H1 (cell line): ENCODE data around the gene TREM1. TPM values are rescaled to one million over a fixed set of nuclear protein-coding genes. Genes with fewer than 3 reads are reported as not detected.

Experiments
- CTCF ChIA-PET: fragments of 300-600 bp; sonication (Branson Sonifier 250); formaldehyde crosslinking; loops from one replicate; lab custom pipeline; 2021; ENCODE audit not compliant: partially characterized antibody; lab: Charles Lee
- POLR2A ChIA-PET: fragments of 300-600 bp; sonication (Branson Sonifier 250); formaldehyde crosslinking; loops from one replicate; lab custom pipeline; 2021; ENCODE audit warnings: inconsistent platforms; ENCODE audit not compliant: partially characterized antibody; lab: Charles Lee
- DNase-seq, 2 experiments: peaks; one replicate each; pipeline versions ENCODE4 v3.0.0 to v3.0.0-alpha.2; 2010 to 2022; ENCODE audit warnings: low spot score in 2 of 2, low read depth in 1 of 2, mixed read lengths in 1 of 2
- FAIRE-seq: peaks from 2 replicates; lab custom pipeline; 2011; peaks lifted over from hg19 to GRCh38; lab: Jason Lieb, UNC
- H2AFZ ChIP-seq: 2 replicates; pipeline ENCODE4 v1.8.1; 2012; ENCODE audit warnings: low read length, inconsistent platforms
- H2AK5ac ChIP-seq: 2 replicates; pipeline ENCODE4 v1.6.1; 2013; ENCODE audit warnings: low read depth, low read length
- H2BK120ac ChIP-seq: replicated peaks from 2 replicates; pipeline ENCODE3; 2013; ENCODE audit warnings: low read depth, low read length, inconsistent platforms
- H2BK12ac ChIP-seq: 2 replicates; pipeline ENCODE4 v1.6.1; 2013; ENCODE audit warnings: low read depth, low read length
- H2BK15ac ChIP-seq: 2 replicates; pipeline ENCODE4 v1.6.1; 2013; ENCODE audit warnings: low read length
- H2BK20ac ChIP-seq: 2 replicates; pipeline ENCODE4 v1.6.1; 2013; ENCODE audit warnings: low read length
- H2BK5ac ChIP-seq: 2 replicates; pipeline ENCODE4 v1.6.1; 2013; ENCODE audit warnings: low read depth, low read length
- H3K14ac ChIP-seq: 2 replicates; pipeline ENCODE4 v1.6.1; 2013; ENCODE audit warnings: inconsistent platforms; ENCODE audit not compliant: insufficient read length
- H3K18ac ChIP-seq: 2 replicates; pipeline ENCODE4 v1.6.1; 2013; ENCODE audit warnings: low read length; ENCODE audit errors: extremely low read depth
- H3K23ac ChIP-seq: 2 replicates; pipeline ENCODE4 v1.6.1; 2013; ENCODE audit warnings: inconsistent platforms; ENCODE audit not compliant: insufficient read length
- H3K23me2 ChIP-seq: 2 replicates; pipeline ENCODE4 v1.6.1; 2013; ENCODE audit warnings: low read depth, low read length
- H3K27ac ChIP-seq: 2 replicates; pipeline ENCODE4 v1.6.1; 2011; ENCODE audit warnings: low read depth, low read length, inconsistent platforms
- H3K27me3 ChIP-seq, 4 experiments: replicated peaks in 1 of 4; 1 replicate in 1 of 4; 2 replicates in 3 of 4; pipeline versions ENCODE4 v1.6.1 to v1.8.1; 2011 to 2013; ENCODE audit warnings: low read length in 3 of 4, mild to moderate bottlenecking in 3 of 4, inconsistent platforms in 2 of 4, mixed read lengths in 2 of 4, moderate library complexity in 1 of 4; ENCODE audit not compliant: control insufficient read depth in 3 of 4, insufficient read depth in 3 of 4; ENCODE audit errors: extremely low read depth in 1 of 4
- H3K36me3 ChIP-seq, 4 experiments: 2 replicates each; pipeline versions ENCODE4 v1.6.1 to v1.8.1; 2011 to 2013; ENCODE audit warnings: mild to moderate bottlenecking in 4 of 4, low read length in 3 of 4, moderate library complexity in 2 of 4, control low read depth in 1 of 4, inconsistent platforms in 1 of 4; ENCODE audit not compliant: insufficient read depth in 4 of 4, control insufficient read depth in 2 of 4
- H3K4ac ChIP-seq: replicated peaks from 2 replicates; pipeline ENCODE3; 2013; ENCODE audit warnings: low read length, low read depth, mixed read lengths, inconsistent platforms; ENCODE audit not compliant: insufficient read length
- H3K4me1 ChIP-seq, 4 experiments: replicated peaks in 1 of 4; 1 replicate in 1 of 4; 2 replicates in 3 of 4; pipeline versions ENCODE4 v1.6.1 to v1.8.1; 2011 to 2013; ENCODE audit warnings: low read length in 3 of 4, inconsistent platforms in 2 of 4, mixed read lengths in 1 of 4; ENCODE audit not compliant: insufficient read depth in 4 of 4, control insufficient read depth in 3 of 4
- H3K4me2 ChIP-seq, 2 experiments: 2 replicates each; pipeline versions ENCODE4 v1.6.1 to v1.8.1; 2011 to 2013; ENCODE audit warnings: low read depth in 2 of 2, low read length in 2 of 2, control low read depth in 1 of 2, inconsistent platforms in 1 of 2, mild to moderate bottlenecking in 1 of 2; ENCODE audit not compliant: insufficient read depth in 1 of 2
- H3K4me3 ChIP-seq, 4 experiments: fragments of 200-600, 300-600 bp in 1 of 4; sonication (generic), shearing (Covaris generic), sonication (Bioruptor Twin) in 1 of 4; 2 replicates each; pipeline versions ENCODE4 v1.5.1 to v1.8.1; 2011 to 2016; ENCODE audit warnings: low read length in 4 of 4, low read depth in 3 of 4, control low read depth in 2 of 4, inconsistent platforms in 2 of 4, mild to moderate bottlenecking in 2 of 4, mixed read lengths in 1 of 4, moderate library complexity in 1 of 4; ENCODE audit not compliant: insufficient read depth in 2 of 4; ENCODE audit errors: extremely low read depth in 1 of 4
- H3K56ac ChIP-seq: replicated peaks from 2 replicates; pipeline ENCODE3; 2013; ENCODE audit warnings: low read depth, mild to moderate bottlenecking, mixed read lengths, low read length, inconsistent platforms; ENCODE audit not compliant: insufficient read length
- H3K79me1 ChIP-seq: 2 replicates; pipeline ENCODE4 v1.6.1; 2013; ENCODE audit warnings: low read depth, low read length, control low read depth
- H3K79me2 ChIP-seq, 2 experiments: 2 replicates each; pipeline versions ENCODE4 v1.6.1 to v1.8.1; 2012 to 2013; ENCODE audit warnings: low read length in 2 of 2, mild to moderate bottlenecking in 2 of 2, inconsistent platforms in 1 of 2; ENCODE audit not compliant: insufficient read depth in 2 of 2, control insufficient read depth in 1 of 2
- H3K9ac ChIP-seq, 4 experiments: replicated peaks in 1 of 4; 1 replicate in 1 of 4; 2 replicates in 3 of 4; pipeline versions ENCODE4 v1.6.1 to v1.8.1; 2011 to 2013; ENCODE audit warnings: low read depth in 3 of 4, low read length in 3 of 4, control low read depth in 2 of 4, mild to moderate bottlenecking in 2 of 4, moderate library complexity in 2 of 4, inconsistent platforms in 1 of 4; ENCODE audit errors: extremely low read depth in 1 of 4
- H3K9me3 ChIP-seq, 2 experiments: 2 replicates each; pipeline versions ENCODE4 v1.6.1 to v1.8.1; 2012 to 2013; ENCODE audit warnings: mild to moderate bottlenecking in 2 of 2, moderate library complexity in 2 of 2, control low read depth in 1 of 2, inconsistent platforms in 1 of 2, low read depth in 1 of 2, low read length in 1 of 2, mixed read lengths in 1 of 2; ENCODE audit not compliant: insufficient read depth in 2 of 2
- H4K20me1 ChIP-seq, 2 experiments: replicated peaks in 1 of 2; 2 replicates each; pipeline versions ENCODE3 to v1.8.1; 2011 to 2013; ENCODE audit warnings: inconsistent platforms in 2 of 2, low read length in 2 of 2, mild to moderate bottlenecking in 1 of 2; ENCODE audit not compliant: insufficient read depth in 2 of 2, control insufficient read depth in 1 of 2
- H4K5ac ChIP-seq: 2 replicates; pipeline ENCODE4 v1.6.1; 2013; ENCODE audit warnings: low read length, low read depth, mixed read lengths, inconsistent platforms; ENCODE audit not compliant: insufficient read length
- H4K8ac ChIP-seq: 2 replicates; pipeline ENCODE4 v1.8.0; 2013; ENCODE audit warnings: mild to moderate bottlenecking, moderate library complexity, low read length, inconsistent platforms; ENCODE audit not compliant: insufficient read depth; ENCODE audit errors: extremely low read depth
- H4K91ac ChIP-seq: replicated peaks from 2 replicates; pipeline ENCODE3; 2013; ENCODE audit warnings: low read length, mixed read lengths, inconsistent platforms; ENCODE audit not compliant: insufficient read length
- FOSL1 ChIP-seq: IDR thresholded peaks from 2 replicates; pipeline ENCODE4 v1.6.1; 2011; ENCODE audit warnings: mild to moderate bottlenecking, low read depth, low read length, moderate library complexity; ENCODE audit not compliant: insufficient read depth
- POLR2A ChIP-seq, 2 experiments: IDR thresholded peaks; 1 replicate in 1 of 2; 2 replicates in 1 of 2; pipeline ENCODE4 v1.6.1; 2011; ENCODE audit warnings: low read depth in 2 of 2, low read length in 2 of 2, mild to moderate bottlenecking in 2 of 2; ENCODE audit errors: control extremely low read depth in 1 of 2
- RNF2 ChIP-seq: fragments of 200-900, 300-1000 bp; sonication (generic); IDR thresholded peaks from 2 replicates; pipeline ENCODE4 v1.7.1; 2016; ENCODE audit warnings: borderline replicate concordance, low read depth, mild to moderate bottlenecking, antibody characterized with exemption, low read length; ENCODE audit not compliant: poor library complexity, severe bottlenecking; ENCODE audit errors: missing control alignments
- SAP30 ChIP-seq: fragments of 300-600 bp; sonication (generic); IDR thresholded peaks from 2 replicates; pipeline ENCODE4 v1.7.1; 2012; ENCODE audit warnings: low read length, moderate library complexity, mild to moderate bottlenecking, inconsistent platforms; ENCODE audit not compliant: insufficient read depth, insufficient replicate concordance
- YY1 ChIP-seq: IDR thresholded peaks from 2 replicates; pipeline ENCODE4 v1.6.1; 2011; ENCODE audit warnings: low read depth, mild to moderate bottlenecking, low read length
- ZNF274 ChIP-seq: IDR thresholded peaks from 2 replicates; pipeline ENCODE4 v1.7.0; 2012; ENCODE audit warnings: low read length, borderline replicate concordance; ENCODE audit errors: extremely low read depth
- WGBS, 2 experiments: shearing (Covaris generic) in 1 of 2; methylation state at CpG; one replicate each; pipeline versions ENCODE4 v1.1.6 to v1.1.7; 2013 to 2015; ENCODE audit warnings: low lambda C conversion rate in 2 of 2, mixed read lengths in 2 of 2, inconsistent platforms in 1 of 2, low coverage in 1 of 2, missing lambda C conversion rate in 1 of 2; ENCODE audit not compliant: insufficient replicate concordance in 2 of 2, insufficient coverage in 1 of 2, insufficient read length in 1 of 2; ENCODE audit errors: extremely low coverage in 1 of 2, missing lambda C conversion rate in 1 of 2; 5-methylcytosine and 5-hydroxymethylcytosine counted together
- polyA plus RNA-seq, 7 experiments: library from polyadenylated mRNA; depleted of rRNA in 3 of 7; stranded (reverse) in 5 of 7; unstranded in 2 of 7; fragments of >200 nt in 5 of 7; fragments of 200-250 nt in 2 of 7; gene quantifications; 1 replicate in 5 of 7; 2 replicates in 1 of 7; 4 replicates in 1 of 7; pipeline versions ENCODE4 v1.2.1 to v1.2.3, GENCODE V29; 2011 to 2013; ENCODE audit warnings: missing spikeins in 2 of 7, mixed read lengths in 2 of 7
- total RNA-seq: library from RNA; stranded (reverse); fragmentation: NEBNext Ultra II Directional; extraction: Animal tissue kit (Norgen Biotek cat#: 25700); gene quantifications from 2 replicates; pipeline ENCODE4 v1.2.1, GENCODE V29; 2021

The TREM1 gene
- total and polyA plus RNA-seq, 2 of the 8 experiments (the other 6 are each of a cell fraction or from before 2014, with no cell fraction given), result not detected

DNA sequence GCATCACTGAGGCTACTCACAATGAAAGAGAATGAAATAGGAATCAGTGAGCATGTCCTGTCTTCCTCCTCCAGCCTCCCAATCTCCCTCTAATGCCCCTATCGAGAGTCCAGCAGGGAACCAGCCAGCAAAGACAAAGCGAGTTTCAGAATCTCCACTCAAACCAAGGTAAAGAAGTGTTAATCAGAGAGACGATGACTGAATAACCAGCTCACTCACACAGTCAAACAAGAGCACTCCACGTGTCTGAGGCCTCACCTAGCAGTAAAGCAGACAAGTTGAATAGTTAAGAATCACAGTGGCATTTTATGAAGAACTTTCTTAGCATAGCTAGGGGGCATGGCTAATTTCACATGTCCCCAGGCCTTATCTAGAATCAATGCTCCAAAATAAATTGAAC is 3.3 kb upstream of the TREM1 start:
- POLR2A ChIA-PET, result no interaction called here
- H2AFZ ChIP-seq, result no peak overlapping the region

More for the DNA sequence above, 3.3 kb upstream of the TREM1 start:
- no peak overlapping the region for H3K27ac ChIP-seq
- H3K23me2 ChIP-seq, result no peaks in the 10 kb centered on the region
- WGBS, 2 experiments, result 65% methylated on average over 4 of the region's 4 CpGs; no CpG with 5 or more reads in 1 of the 2 experiments
- H4K5ac ChIP-seq, result no peak overlapping the region
- no peaks in the 10 kb centered on the region for H3K9me3 ChIP-seq
- peak in 1 of 2 experiments; percentile 38 for DNase-seq
- no peaks in the 10 kb centered on the region for H3K79me1 ChIP-seq
- no peak overlapping the region for H2AK5ac ChIP-seq
- H3K79me2 ChIP-seq, result no peaks in the 10 kb centered on the region
- H3K4me3 ChIP-seq, result no peak overlapping the region
- no peak overlapping the region for H3K23ac ChIP-seq
- CTCF ChIA-PET, result interaction anchor here (0.6 to 2.6 kb wide), 4 partner anchors 30 to 571 kb away, joined by 3 to 6 read pairs (median 3); partner anchors contain the start of gene TREML4
- peaks cover 2 to 8% (median 4%) of the 10 kb centered on the region in 4 experiments; a peak in 4 of 7 replicates for H3K4me1 ChIP-seq
- no peak overlapping the region for H2BK12ac ChIP-seq
- no peak overlapping the region for H4K8ac ChIP-seq
- no peak overlapping the region for H2BK20ac ChIP-seq
- H2BK5ac ChIP-seq, result no peak overlapping the region
- H3K4ac ChIP-seq, result no peak overlapping the region
- peak overlapping the region in 1 of 2 experiments; percentile 8; a peak in 1 of 4 replicates for H3K4me2 ChIP-seq
- H4K20me1 ChIP-seq, result no peaks in the 10 kb centered on the region
- H3K14ac ChIP-seq, result no peak overlapping the region
- H3K56ac ChIP-seq, result no peak overlapping the region
- H3K9ac ChIP-seq, result no peak overlapping the region
- H3K36me3 ChIP-seq, result no peaks in the 10 kb centered on the region
- H4K91ac ChIP-seq, result no peak overlapping the region
- H3K27me3 ChIP-seq, result peaks cover 2 to 23% (median 10%) of the 10 kb centered on the region in 4 experiments
- no peak overlapping the region for H3K18ac ChIP-seq
- H2BK120ac ChIP-seq, result no peak overlapping the region
- TF ChIP-seq YY1 (no peak), POLR2A (IDR thresholded peaks at IDR 0.05; ENCODE audit: control extremely low read depth in 1 of 2, low read depth in 2 of 2, low read length in 2 of 2) (no peak), RNF2 (no peak), SAP30 (no peak), FOSL1 (no peak), ZNF274 (no peak)
- TF ChIP-seq, all 59 proteins: peak for 0
- H2BK15ac ChIP-seq, result no peak overlapping the region
- peak; percentile 57 for FAIRE-seq
